SKM-1 (cell line): Measurements from ENCODE around the gene TBC1D22A.
A peak's percentile ranks its signal among the peaks of the same experiment; 100 is the strongest.
"Not testable (repeated sequence)": the region's sequence is repeated elsewhere in the genome, so short reads cannot be mapped to it uniquely, and the experiment has no call there.

Source experiments
- DNase-seq: peaks from one replicate; lab custom pipeline; 2025; ENCODE audit not compliant: unreplicated experiment; lab: John Stamatoyannopoulos, UW

TBC1D22A gene

DNA sequence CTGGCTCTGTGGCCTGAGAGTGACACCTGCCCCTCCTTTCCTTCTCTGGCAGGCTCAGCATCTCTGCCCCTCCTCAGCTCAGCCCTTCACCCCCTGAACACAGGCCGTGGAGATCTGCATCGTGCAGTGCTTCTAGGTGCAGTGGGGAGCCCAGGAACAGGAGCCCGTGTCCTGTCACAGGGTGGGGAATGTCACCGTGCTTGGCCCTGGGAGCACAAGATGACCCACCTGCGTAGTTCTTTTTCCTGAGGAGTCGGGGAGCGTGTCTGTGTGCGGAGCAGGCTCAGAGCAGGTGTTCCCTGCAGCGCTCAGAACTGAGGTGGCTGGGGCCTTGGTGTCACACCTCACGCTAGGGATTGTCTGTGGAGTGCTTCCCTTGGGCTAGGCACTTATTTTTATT lies 10.6 kb downstream of the TBC1D22A start:
- DNase-seq = no peak

GRCh38 chr22:46774253-46774979 lies 12.0 kb downstream of the TBC1D22A start:
- DNase-seq = peak; percentile 66

- no peak for DNase-seq
Measured at GRCh38 chr22:46774980-46775849, 12.8 kb downstream of the TBC1D22A start.

GRCh38 chr22:46775850-46776826 lies 13.7 kb downstream of the TBC1D22A start:
- DNase-seq = no peak

DNA sequence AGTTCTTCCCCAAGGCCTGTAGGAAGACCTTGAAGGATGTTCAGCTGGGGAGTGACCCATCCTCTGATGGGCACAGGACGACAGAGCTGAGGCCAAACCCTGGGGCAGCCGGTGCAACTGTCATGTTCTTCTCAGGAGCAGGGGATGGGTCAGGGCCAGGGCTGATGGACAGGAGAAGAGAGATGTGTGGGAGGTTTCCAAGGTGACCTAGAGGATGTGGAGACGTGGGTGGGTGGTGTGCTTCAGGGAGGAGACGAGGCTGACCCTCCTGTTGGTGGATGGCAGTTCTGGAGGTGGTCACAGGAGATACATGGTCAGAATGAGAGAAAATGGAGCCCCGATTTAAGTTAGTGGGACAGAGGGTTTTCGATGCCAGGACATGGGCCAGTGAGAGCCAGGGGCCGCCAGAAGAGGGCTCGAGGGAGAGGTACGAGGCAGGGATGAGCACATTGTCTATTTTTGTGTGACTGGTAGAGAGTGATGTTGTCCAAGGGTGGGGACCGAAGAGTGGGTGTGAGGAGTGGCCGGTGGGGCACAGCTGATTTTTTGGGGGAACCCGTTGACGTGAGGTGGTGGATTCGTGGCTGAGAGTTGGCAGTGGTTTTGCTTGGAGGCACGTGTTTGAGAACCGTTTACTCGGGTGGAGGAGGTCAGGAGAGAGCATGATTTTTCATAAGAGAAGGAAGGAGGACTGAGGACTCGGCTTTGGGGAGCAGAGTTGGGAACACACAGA lies 14.6 kb downstream of the TBC1D22A start:
- DNase-seq = no peak

DNA sequence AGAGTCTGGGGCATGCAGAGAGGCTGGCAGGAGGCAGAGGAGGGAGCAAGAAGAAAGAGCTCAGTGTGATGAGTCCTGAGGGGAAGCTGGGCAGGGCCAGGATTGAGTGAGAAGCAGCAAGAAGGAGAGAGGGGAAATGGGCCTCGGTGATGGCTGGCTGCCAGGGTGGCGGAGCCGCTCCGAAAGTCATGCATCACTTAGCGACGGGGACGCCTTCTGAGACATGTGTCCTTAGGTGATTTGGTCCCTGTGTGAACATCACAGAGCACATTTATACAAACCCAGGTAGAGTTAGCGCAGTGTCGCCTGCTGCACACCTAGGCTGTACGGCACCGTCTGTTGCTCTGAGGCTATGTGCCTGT lies 15.1 kb downstream of the TBC1D22A start:
- DNase-seq = no peak

DNA sequence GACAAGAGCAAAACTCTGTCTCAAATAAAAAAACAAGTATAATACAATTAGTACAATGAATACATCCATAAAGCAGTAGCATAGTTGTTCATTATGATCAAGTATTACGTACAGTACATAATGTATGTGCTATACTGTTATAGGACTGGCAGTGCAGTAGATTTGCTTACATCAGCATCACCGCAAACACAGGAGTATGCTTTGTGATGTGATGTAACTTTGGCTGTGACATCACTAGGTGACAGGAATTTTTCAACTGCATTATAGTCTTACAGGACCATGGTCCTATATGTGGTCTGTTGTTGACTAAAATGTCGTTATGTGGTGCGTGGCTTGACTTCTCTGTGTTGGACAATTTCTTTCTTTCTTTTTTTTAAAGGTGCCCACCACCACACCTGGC lies 16.6 kb downstream of the TBC1D22A start:
- no peak for DNase-seq

DNA sequence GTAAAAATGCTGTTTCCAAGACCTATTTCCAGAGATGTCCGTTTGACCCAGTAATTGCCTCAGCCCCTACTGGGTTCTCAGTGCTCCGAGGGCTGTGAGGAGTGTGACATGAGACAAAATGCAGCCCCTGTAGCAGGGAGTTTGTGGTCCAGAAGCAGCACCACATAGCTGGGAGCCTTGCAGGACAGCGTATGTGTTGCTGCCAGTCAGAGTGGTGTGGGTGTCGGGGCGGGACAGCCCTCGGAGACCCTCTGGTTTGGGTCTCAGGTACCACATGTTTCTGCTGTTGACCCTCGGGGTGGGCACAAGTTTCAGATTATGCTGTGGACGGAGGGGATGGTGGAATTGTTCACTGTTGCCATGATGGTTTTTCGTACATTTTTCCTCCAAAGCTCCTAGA lies 17.2 kb downstream of the TBC1D22A start:
- no peak for DNase-seq

DNA sequence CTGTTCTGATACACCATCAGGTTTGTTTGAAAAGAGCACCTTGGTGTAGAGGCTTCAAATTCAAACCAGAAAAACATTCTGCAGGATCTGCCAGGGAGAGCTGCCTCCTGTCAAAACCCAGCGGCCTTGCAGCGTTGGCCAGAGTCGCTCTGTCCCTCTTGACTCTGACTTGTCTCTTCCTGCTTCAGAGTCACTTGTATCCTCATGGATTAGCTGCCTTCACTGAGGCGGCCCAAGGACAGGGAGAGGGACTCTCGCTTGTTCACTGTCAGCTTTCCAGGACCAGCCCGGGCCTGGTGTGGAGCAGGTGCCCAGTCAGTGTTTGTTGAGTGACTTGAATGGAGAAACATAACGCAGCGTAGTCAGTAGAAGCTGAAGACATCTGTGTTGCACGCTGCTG lies 18.0 kb downstream of the TBC1D22A start:
- DNase-seq = no peak

- no peak for DNase-seq
Measured at GRCh38 chr22:46781291-46781690, 18.8 kb downstream of the TBC1D22A start.

- DNase-seq = not testable (repeated sequence)
Measured at GRCh38 chr22:46782200-46782599, 19.8 kb downstream of the TBC1D22A start.

- no peak for DNase-seq
Measured at GRCh38 chr22:46783721-46784120, 21.3 kb downstream of the TBC1D22A start.

- no peak for DNase-seq
Measured at GRCh38 chr22:46788441-46789172, 26.2 kb downstream of the TBC1D22A start.

DNA sequence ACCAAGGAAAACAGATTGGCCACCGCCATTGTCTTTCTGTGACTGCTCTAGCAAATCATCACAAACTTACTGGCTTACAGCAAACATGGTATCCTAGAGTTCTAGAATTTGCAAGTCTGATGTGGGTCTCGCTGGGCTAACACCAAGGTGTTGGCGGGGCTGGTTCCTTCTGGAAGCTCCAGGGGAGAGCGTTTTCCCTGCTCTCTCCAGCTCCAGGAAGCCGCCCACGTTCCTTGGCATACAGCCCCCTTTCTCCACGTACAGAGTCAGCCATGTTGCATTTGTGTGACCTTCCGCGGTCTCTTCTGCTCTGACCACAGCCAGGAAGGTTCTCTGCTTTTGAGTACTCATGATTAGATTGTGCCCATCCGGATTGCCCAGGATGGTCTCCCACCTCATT lies 27.5 kb downstream of the TBC1D22A start:
- no peak for DNase-seq

DNA sequence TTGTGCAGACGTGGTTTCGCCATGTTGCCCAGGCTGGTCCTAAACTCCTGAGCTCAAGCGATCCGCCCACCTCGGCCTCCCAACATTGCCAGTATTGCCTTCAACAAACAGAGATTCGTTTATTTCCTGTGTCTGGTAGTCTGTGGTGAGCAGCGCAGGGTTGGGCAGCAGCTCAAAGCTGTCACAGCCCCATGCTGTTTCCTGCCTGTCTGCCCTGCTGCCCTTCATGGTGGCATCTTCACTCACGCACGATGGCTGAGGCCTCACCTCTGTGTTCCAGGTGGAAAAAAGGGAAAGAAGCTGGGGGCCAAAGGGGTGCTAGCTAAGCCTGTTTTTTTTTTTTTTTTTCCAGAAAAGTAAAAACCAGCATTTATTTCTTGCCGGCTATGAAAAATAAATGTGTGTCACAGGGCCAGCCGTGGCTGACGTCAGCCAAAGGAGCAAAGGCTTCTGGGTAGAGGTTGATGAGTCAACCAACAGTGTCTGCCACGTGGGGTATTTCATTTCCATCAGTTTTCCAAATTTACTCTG lies 28.8 kb downstream of the TBC1D22A start:
- DNase-seq = no peak

GRCh38 chr22:46792061-46792796 lies 29.8 kb downstream of the TBC1D22A start:
- no peak for DNase-seq

GRCh38 chr22:46792841-46793261 lies 30.4 kb downstream of the TBC1D22A start:
- DNase-seq = no peak

DNA sequence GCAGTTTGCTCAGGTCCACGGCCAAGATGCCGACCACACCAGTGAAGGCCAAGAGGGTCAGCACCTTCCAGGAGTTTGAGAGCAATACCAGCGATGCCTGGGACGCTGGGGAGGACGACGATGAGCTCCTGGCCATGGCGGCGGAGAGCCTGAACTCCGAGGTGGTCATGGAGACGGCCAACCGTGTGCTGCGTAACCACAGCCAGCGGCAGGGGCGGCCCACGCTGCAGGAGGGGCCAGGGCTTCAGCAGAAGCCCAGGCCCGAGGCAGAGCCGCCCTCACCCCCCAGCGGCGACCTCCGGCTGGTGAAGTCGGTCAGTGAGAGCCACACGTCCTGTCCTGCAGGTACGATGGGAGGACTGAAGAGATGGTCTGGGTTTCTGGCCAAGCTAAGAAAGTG lies 31.0 kb downstream of the TBC1D22A start:
- DNase-seq = no peak

- no peak for DNase-seq
Measured at GRCh38 chr22:46794067-46794466, 31.6 kb downstream of the TBC1D22A start.
